K562 (cell line): ENCODE data around the gene SLBP. TPM values are rescaled to one million over a fixed set of nuclear protein-coding genes. Genes with fewer than 3 reads are reported as not detected.

Experiments used
- ATAC-seq: fragments of 200-7000 bp; cut with Tn5 transposase; 3 replicates; pipeline ENCODE4 v1.9.1; 2020; ENCODE audit warnings: moderate library complexity
- BruUV-seq: library from RNA; stranded (reverse); fragments of 400-500 nt; replicated peaks from 2 replicates; lab custom pipeline; 2021; lab: Mats Ljungman, UMichigan
- CTCF ChIA-PET: fragments of 300-600 bp; formaldehyde crosslinking; extraction: SDS; loops from one replicate; lab custom pipeline; 2021; ENCODE audit warnings: low intra/inter-chr PET ratio; lab: Yijun Ruan, JAX
- POLR2A ChIA-PET: fragments of 300-600, 350-650 bp; sonication (Branson Sonifier 250); formaldehyde crosslinking; extraction: SDS; loops from one replicate; lab custom pipeline; 2021; ENCODE audit warnings: antibody characterized with exemption, inconsistent platforms; lab: Yijun Ruan, JAX
- DNase-seq, 4 experiments: peaks; one replicate each; pipeline versions ENCODE4 v3.0.0 to v3.0.0-alpha.2; 2011 to 2018; ENCODE audit warnings: low spot score in 3 of 4, mixed read lengths in 3 of 4; ENCODE audit errors: extremely low read depth in 1 of 4
- FAIRE-seq: peaks from 2 replicates; lab custom pipeline; 2011; peaks lifted over from hg19 to GRCh38; lab: Jason Lieb, UNC
- H2AFZ ChIP-seq: 2 replicates; pipeline ENCODE4 v1.6.0; 2011; ENCODE audit warnings: low read depth, low read length, control low read depth, inconsistent platforms
- H3K27ac ChIP-seq: fragments of 200-600 bp; 3 replicates; pipeline ENCODE4 v1.8.0; 2011; ENCODE audit warnings: low read depth, mild to moderate bottlenecking, control low read depth, inconsistent platforms, low read length, moderate library complexity, mixed read lengths; ENCODE audit errors: extremely low read depth
- H3K27me3 ChIP-seq, 2 experiments: fragments of 300-600 bp in 1 of 2; 2 replicates in 1 of 2; 3 replicates in 1 of 2; pipeline versions ENCODE4 v1.6.0 to v1.8.0; 2011; ENCODE audit warnings: inconsistent platforms in 2 of 2, low read length in 2 of 2, mild to moderate bottlenecking in 1 of 2, mixed read lengths in 1 of 2, moderate library complexity in 1 of 2; ENCODE audit not compliant: control insufficient read depth in 2 of 2, insufficient read depth in 2 of 2
- H3K36me3 ChIP-seq: fragments of 300-600 bp; 3 replicates; pipeline ENCODE4 v1.8.0; 2011; ENCODE audit warnings: mild to moderate bottlenecking, low read length, inconsistent platforms; ENCODE audit not compliant: control insufficient read depth, insufficient read depth
- H3K4me1 ChIP-seq, 2 experiments: fragments of 200-600 bp in 1 of 2; replicated peaks in 1 of 2; 2 replicates in 1 of 2; 3 replicates in 1 of 2; pipeline versions ENCODE4 v1.5.1 to v1.8.0; 2011; ENCODE audit warnings: inconsistent platforms in 2 of 2, low read length in 2 of 2, mild to moderate bottlenecking in 1 of 2, mixed read lengths in 1 of 2, moderate library complexity in 1 of 2; ENCODE audit not compliant: control insufficient read depth in 2 of 2, insufficient read depth in 2 of 2
- H3K4me2 ChIP-seq: 2 replicates; pipeline ENCODE4 v1.6.1; 2011; ENCODE audit warnings: low read length, control low read depth, inconsistent platforms, mixed read lengths; ENCODE audit not compliant: insufficient read depth
- H3K4me3 ChIP-seq: fragments of 200-600 bp; sonication (generic), shearing (Covaris generic); 2 replicates; pipeline ENCODE4 v1.5.1; 2016; ENCODE audit warnings: control low read depth, inconsistent platforms
- H3K79me2 ChIP-seq: fragments of 200-600 bp; 3 replicates; pipeline ENCODE4 v1.8.0; 2011; ENCODE audit warnings: low read length, inconsistent platforms; ENCODE audit not compliant: control insufficient read depth, insufficient read depth
- H3K9ac ChIP-seq, 2 experiments: 2 replicates each; pipeline versions ENCODE4 v1.6.0 to v1.6.1; 2011; ENCODE audit warnings: low read depth in 2 of 2, low read length in 2 of 2, control low read depth in 1 of 2, inconsistent platforms in 1 of 2, mild to moderate bottlenecking in 1 of 2, mixed read lengths in 1 of 2; ENCODE audit not compliant: insufficient read depth in 1 of 2
- H3K9me1 ChIP-seq: one replicate; pipeline ENCODE4 v1.6.0; 2011; ENCODE audit warnings: inconsistent platforms, mild to moderate bottlenecking, low read length, moderate library complexity; ENCODE audit not compliant: control insufficient read depth, insufficient read depth
- H3K9me3 ChIP-seq: replicated peaks from 2 replicates; pipeline ENCODE4 v1.5.1; 2011; ENCODE audit warnings: low read depth, low read length, inconsistent platforms; ENCODE audit not compliant: control insufficient read depth, insufficient read depth
- H4K20me1 ChIP-seq: replicated peaks from 2 replicates; pipeline ENCODE4 v1.6.1; 2011; ENCODE audit warnings: low read length, inconsistent platforms, mixed read lengths; ENCODE audit not compliant: control insufficient read depth, insufficient read depth
- CC2D1A ChIP-seq: fragments of 450-650 bp; IDR thresholded peaks from 2 replicates; pipeline ENCODE4 v1.6.1; 2017; ENCODE audit warnings: mild to moderate bottlenecking
- POLR2A ChIP-seq: fragments of 450-650 bp; conservative IDR thresholded peaks from 2 replicates; pipeline ENCODE4 v1.6.1; 2016
- ZNF316 ChIP-seq: fragments of 450-650 bp; IDR thresholded peaks from 2 replicates; pipeline ENCODE4 v1.6.1; 2016
- WGBS: fragments of 100-300 bp; shearing (Covaris generic); methylation state at CpG from one replicate; pipeline ENCODE4 v1.1.6; 2016; ENCODE audit warnings: low coverage, mixed read lengths; ENCODE audit not compliant: insufficient coverage; ENCODE audit errors: missing lambda C conversion rate; 5-methylcytosine and 5-hydroxymethylcytosine counted together
- in situ Hi-C: fragments of 300-500 bp; cut with MboI; formaldehyde crosslinking; loops from 4 replicates; pipeline ENCODE4 v1.15.0; 2018; ENCODE audit warnings: inconsistent platforms, mixed read lengths
- intact Hi-C: fragments of 100-400 bp; cut with micrococcal nuclease; formaldehyde crosslinking; loops from 2 replicates; pipeline ENCODE4 v1.14.2; 2022
- polyA plus RNA-seq, 8 experiments: library from polyadenylated mRNA; depleted of rRNA in 4 of 8; stranded (reverse) in 5 of 8; unstranded in 3 of 8; fragments of >200 nt; fragmentation: Nextera tagmentation in 2 of 8; fragmentation: Illumina TruSeq in 1 of 8; extraction: Ambion mirVana in 2 of 8; extraction: Trizol in 1 of 8; gene quantifications; 2 replicates each; pipeline versions ENCODE4 v1.2.1 to v1.2.3, GENCODE V29; 2011 to 2014; ENCODE audit warnings: inconsistent platforms in 1 of 8, missing spikeins in 1 of 8
- total RNA-seq, 7 experiments: library from RNA; depleted of rRNA in 6 of 7; stranded (reverse); fragments of >200 nt in 6 of 7; fragmentation: Illumina TruSeq in 2 of 7; extraction: Trizol in 2 of 7; gene quantifications; 2 replicates each; pipeline versions ENCODE4 v1.2.1 to v1.2.3, GENCODE V29; 2011 to 2021; ENCODE audit warnings: low replicate concordance in 1 of 7
- TF ChIP-seq, protein P1 (sequence below): fragments of 450-650 bp; IDR thresholded peaks from 2 replicates; pipeline ENCODE4 v1.6.1; 2018; ENCODE audit not compliant: partially characterized antibody

SLBP gene
- total and polyA plus RNA-seq, 9 of the 15 experiments (the other 6 are each of a cell fraction or from before 2014, with no cell fraction given), result 49.4 to 221 (median 162) TPM

DNA sequence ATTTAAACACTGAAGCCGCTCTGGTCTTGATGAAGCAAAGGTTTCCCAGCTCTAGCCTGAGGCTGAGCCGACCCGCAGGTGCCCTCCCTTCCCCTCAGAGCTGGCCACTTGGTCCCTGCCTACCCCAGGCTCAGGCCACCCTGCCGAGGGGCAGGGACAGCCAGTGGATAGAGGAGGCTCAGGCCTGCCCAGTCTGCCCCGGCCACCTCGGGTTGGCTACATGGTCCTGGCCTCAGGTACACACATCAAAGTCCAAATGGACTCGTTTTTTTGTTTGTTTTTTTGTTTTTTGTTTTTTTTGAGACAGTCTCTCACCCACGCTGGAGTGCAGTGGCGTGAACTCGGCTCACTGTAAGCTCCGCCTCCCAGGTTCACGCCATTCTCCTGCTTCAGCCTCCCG, 33.0 kb upstream of the SLBP start:
- intact Hi-C loops, result loop anchor here (5.0 kb wide), 2 partner anchors 162 to 442 kb away; no protein-coding TSS in a partner anchor
- Histone ChIP-seq H2AFZ (no peak overlapping the region), H3K36me3 (peaks cover 48% of the 10 kb centered on the region; the same call in 2 of the 3 replicates), H4K20me1 (no peaks in the 10 kb centered on the region), H3K4me2 (no peak overlapping the region), H3K4me3 (no peak overlapping the region), H3K9me1 (no peaks in the 10 kb centered on the region), H3K4me1 (peaks cover 0 to 65% of the 10 kb centered on the region in 2 experiments; a peak in 2 of 5 replicates), H3K27me3 (no peaks in the 10 kb centered on the region), H3K27ac (no peak overlapping the region), H3K9ac (no peak overlapping the region), H3K9me3 (no peaks in the 10 kb centered on the region), H3K79me2 (no peaks in the 10 kb centered on the region)
- 72% methylated on average over 10 of the region's 13 CpGs for WGBS
- in situ Hi-C loops, result no loop called here
- POLR2A ChIA-PET, result interaction anchor here (0.7 to 1.4 kb wide), 7 partner anchors 9 to 674 kb away, joined by 3 to 4 read pairs (median 3); partner anchors contain the start of genes CFAP99, TACC3 and TMEM129
- TF ChIP-seq POLR2A (peak; percentile 41; the same call in 1 of the 2 replicates), CC2D1A (no peak), ZNF316 (no peak)
- TF ChIP-seq, protein P1, sequence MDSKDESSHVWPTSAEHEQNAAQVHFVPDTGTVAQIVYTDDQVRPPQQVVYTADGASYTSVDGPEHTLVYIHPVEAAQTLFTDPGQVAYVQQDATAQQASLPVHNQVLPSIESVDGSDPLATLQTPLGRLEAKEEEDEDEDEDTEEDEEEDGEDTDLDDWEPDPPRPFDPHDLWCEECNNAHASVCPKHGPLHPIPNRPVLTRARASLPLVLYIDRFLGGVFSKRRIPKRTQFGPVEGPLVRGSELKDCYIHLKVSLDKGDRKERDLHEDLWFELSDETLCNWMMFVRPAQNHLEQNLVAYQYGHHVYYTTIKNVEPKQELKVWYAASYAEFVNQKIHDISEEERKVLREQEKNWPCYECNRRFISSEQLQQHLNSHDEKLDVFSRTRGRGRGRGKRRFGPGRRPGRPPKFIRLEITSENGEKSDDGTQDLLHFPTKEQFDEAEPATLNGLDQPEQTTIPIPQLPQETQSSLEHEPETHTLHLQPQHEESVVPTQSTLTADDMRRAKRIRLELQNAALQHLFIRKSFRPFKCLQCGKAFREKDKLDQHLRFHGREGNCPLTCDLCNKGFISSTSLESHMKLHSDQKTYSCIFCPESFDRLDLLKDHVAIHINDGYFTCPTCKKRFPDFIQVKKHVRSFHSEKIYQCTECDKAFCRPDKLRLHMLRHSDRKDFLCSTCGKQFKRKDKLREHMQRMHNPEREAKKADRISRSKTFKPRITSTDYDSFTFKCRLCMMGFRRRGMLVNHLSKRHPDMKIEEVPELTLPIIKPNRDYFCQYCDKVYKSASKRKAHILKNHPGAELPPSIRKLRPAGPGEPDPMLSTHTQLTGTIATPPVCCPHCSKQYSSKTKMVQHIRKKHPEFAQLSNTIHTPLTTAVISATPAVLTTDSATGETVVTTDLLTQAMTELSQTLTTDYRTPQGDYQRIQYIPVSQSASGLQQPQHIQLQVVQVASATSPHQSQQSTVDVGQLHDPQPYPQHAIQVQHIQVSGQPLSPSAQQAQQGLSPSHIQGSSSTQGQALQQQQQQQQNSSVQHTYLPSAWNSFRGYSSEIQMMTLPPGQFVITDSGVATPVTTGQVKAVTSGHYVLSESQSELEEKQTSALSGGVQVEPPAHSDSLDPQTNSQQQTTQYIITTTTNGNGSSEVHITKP, result peak; percentile 91
- DNase-seq, result no peak
- CTCF ChIA-PET, result interaction anchor here (6.2 kb wide), 1 partner anchor 64 kb away, joined by 94 read pairs; no protein-coding TSS in a partner anchor
- no peak for ATAC-seq
- FAIRE-seq, result no peak
- BruUV-seq, result no TSS peak
